GM21515 (cell line): Measurements from ENCODE around the gene ZFP36.

Source experiments
- ATAC-seq: cut with Tn5 transposase; IDR thresholded peaks from one replicate; pipeline ENCODE4 v1.9.1; 2021; ENCODE audit not compliant: unreplicated experiment

Gene ZFP36

GRCh38 chr19:39382991-39383828, 23.4 kb upstream of the ZFP36 start:
- no peak for ATAC-seq

DNA sequence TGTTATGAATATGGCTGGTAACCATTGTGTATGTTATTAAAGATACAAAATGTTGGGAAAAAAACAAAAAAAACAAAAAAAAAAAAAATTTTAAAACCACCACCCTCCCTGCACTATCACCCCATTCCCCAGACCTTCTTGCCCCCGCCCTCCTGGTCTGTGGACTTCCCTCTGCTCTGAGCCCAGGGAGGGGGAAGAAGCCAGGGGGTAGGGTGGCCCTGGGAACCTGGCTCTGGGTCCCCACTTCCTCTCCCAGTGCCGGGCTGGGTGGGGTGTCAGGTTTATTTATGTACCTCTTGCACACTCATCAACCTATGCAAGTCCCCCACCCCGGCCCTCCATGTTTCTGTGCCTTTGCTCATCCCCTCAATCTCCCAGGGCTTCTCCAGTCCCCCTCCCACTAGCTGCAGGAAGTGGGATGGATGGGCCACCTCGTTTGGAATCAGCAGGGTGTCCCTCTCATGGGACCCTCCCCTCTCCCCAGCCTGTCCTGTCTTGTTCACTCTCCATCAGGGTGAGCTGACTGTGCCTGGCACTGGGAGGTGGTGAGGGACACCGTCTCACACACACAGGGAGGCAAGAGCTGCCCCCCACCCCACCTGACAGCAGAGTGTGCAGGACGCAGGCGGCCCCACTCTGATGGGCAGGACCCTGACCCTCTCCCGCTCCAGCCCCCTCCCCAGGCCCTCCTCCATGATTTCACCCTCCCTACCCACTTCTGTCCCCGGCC, 21.6 kb upstream of the ZFP36 start:
- no peak for ATAC-seq

DNA sequence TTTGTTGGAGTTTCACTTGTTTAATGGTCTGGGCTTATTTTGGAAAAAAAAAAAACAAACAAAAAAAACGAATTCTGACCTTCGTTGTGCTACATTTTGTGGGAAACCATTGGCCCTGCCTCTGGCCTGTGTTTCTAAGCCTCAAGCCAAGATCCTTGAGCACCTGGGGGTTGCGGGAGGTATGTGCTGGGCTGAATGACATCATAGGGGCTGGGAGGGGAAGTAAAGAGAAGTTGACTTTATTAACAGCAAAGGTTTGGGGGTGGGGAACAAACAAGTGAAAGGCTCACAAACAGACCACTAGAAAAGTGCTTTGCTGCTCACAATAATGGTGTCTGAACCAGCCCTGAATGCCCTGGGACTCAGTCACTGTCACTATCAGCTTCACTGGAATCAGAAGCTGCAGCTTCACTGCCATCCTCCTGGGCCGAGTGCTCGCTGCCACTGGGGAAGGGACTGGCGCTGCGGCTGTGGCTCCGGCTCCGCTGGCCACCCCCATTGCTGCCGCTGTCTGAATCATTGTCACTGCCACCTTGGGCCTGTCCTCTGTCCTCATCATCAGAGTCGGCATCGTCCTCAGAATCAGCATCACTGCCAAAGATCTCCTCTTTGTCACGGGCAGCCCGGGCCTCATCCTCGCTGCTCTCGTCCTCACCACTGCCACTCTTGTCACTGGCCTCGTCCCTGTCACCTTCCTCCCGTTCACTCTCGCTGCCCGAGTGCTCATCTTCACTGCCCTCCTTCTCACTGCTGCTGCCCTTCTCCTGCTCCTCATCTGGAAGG, 20.8 kb upstream of the ZFP36 start:
- no peak for ATAC-seq

DNA sequence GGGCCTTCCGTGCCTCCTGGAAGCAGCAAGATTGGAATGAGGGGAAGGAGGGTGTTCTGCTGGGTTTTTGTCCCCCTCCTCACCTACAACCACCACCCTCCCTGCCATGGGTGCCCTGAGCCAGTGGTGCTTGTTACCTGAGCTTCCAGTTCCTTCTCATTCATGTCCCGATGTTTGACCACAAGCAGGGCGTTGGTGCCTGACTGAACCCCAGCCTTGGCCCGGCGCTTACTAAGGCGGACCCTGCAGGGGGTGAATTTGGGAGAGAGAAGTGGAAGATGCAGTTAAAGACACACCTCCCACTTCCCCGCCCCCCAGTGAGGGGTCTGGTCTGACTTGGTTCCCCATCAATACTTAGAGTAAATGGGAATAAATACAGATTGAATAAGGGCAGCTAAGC, 20.1 kb upstream of the ZFP36 start:
- no peak for ATAC-seq

DNA sequence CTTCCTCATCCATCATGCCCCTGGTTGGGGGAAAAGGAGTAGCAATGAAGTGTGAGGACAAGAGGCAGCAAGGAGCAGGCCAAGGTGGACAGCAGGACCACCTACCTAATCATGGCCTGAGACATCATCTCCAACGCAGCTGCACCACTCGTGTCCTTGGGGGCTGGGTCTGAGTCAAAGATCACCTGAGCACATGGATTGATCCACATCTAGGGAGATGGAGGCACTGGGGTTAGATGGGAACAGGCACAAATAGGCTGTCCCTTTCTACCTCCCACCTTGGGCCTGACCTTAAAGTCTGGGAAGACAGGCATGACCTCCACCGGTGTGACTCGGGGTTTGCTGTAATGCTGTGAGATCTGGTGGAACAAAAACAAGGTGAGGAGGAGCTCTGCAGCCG, 18.0 kb upstream of the ZFP36 start:
- no peak for ATAC-seq

DNA sequence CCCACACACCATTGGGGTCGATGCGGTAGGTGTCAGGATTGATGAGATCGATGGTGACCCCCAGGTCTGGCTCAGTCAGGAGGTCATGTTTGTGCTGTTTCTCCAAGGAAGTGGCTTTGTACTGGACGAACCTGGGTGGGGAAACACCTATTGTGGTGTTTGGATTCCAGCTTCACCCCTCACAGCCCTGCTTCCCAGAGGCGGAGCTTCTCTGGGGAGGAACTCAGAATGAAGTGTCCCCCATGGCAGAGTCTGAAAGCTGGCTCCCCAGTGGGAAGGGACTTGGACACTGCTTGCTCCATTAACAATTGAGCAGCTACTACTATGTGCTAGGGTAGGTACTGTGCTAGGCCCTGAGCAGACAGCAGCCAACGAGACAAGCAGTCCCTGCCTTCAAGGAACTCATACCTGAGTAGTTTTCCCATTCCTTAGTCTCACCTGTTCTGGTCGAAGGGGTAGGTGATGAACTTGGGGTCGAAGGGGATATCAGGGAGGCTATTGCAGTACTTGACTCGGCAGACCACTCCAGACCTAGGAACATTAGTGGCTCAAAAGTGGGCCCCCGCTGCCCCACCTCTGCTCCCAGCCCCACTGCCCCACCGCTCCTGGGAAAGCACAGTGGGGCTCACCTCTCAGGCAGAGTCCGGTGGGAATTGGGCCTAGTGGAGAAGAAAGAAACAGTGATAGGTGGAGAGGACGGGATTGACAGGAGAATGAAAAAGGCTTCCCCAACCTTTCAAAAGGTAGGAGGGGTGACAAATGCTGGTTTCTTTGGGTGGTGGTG, 16.8 kb upstream of the ZFP36 start:
- no peak for ATAC-seq

- no peak for ATAC-seq
These were observed 16.2 kb upstream of the ZFP36 start for GRCh38 chr19:39390451-39390750.

GRCh38 chr19:39390751-39391437, 15.8 kb upstream of the ZFP36 start, which contains the start of the genes MED29 and PAF1:
Gene MED29 (plus strand): TSS chr19:39391378. CDS start chr19:39391423, 45 bp downstream.
Gene PAF1 (minus strand): TSS chr19:39391106. CDS start chr19:39390864, 242 bp downstream.
- ATAC-seq: peak; percentile 76

DNA sequence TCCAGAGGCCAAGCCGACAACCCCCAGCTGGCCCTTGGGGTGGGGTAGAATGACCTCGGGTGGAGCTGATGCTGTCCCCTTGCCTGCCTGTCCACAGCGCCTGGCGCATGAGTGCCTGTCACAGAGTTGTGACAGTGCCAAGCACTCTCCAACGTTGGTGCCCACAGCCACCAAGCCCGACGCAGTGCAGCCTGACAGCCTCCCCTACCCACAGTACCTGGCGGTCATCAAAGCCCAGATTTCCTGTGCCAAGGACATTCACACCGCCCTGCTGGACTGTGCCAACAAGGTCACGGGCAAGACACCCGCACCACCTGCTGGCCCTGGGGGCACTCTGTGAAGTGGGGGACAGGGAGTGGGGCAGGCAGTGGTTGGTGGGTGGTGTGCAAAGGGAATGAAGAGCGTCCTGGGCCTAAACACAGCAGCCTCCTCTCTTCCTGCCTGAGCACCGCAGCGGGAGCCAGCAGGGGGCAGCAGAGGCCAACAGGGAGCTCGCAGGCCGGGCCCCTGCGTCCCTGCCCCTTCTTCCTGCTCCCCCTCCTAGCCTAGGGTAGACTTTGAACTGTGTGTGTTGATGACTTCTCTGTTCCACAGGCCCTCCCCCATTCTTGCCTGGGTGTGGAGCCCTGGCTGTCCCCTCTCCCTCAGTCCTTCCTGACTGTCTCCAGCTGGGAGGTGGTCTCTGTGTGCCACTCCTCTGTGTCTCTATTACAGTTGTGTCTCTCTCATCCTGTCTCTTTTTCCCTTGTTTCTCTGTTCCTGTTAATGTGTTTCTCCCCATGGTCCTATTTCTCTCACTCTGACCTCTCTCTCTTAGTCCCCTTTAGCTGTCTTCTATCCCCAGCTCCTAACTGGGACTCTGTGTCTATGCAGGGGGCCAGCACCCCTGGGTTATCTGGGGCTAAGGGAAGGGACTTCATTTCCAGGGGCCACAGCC, 9.0 kb upstream of the ZFP36 start:
- ATAC-seq: peak; percentile 32

- no peak for ATAC-seq
These were observed 8.3 kb upstream of the ZFP36 start for GRCh38 chr19:39398297-39398864.

DNA sequence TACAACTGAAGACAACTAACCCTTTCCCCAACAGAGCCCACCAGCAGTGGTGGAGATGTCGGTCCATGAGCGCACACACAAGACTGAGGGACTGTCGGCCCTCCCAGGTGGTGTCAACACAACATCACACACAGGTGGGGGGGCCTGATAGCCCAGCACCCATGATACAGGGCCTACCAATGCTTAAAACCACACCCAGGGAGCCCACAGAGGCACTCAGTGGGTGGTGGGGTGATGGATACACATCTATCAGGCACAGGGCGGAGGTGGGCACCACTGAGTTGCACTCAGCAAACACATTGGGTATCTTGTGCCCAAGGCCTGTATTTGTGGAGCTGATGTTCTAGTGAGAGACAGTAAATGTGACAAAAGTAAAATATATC, 7.0 kb upstream of the ZFP36 start:
- ATAC-seq: no peak

- no peak for ATAC-seq
These were observed 6.6 kb upstream of the ZFP36 start for GRCh38 chr19:39400061-39400460.

GRCh38 chr19:39401070-39401548, 5.5 kb upstream of the ZFP36 start:
- ATAC-seq: no peak

DNA sequence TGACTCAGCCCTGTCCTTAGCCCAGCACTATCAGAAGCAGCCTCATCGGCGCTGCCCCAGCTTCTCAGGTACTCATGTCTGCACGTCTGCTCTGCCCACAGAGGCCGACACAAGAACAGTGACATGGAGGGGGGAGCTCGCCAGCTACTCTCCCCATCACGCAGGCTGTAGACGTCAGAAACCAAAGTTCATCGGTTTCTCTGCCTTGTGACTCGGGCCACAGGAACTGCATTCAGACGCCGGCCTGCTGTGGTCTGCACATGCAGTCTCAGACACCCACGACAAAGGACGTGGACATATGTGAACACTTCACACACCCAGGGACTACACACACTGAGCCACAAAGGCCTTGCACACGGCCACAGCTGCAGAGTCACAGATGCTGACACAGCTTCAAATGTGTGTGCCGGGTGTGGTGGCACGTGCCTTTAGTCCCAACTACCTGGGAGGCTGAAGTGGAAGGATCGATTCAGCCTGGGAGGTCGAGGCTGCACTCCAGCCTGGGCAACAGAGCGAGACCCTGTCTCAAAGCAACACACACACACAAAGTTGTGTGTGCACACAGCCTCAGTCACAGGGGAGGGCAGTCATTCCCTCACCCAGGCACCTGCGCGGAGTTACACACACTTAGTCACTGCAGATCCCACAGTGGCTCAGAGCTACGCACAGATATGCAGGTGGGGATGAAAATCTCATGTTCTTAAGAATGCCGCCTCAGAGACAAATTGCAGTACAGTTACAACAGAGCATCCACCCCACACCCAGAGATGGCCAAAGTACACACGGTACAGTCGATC, 4.9 kb upstream of the ZFP36 start:
- ATAC-seq: no peak

- ATAC-seq: peak; percentile 30
These were observed 4.0 kb upstream of the ZFP36 start for GRCh38 chr19:39402346-39403300.
